Ectodermal cell (in vitro differentiated cells): ENCODE results near the gene U2AF1L4.

ENCODE experiments used
- H3K27ac ChIP-seq: 2 replicates; pipeline ENCODE4 v1.7.0; 2013; ENCODE audit warnings: mild to moderate bottlenecking, low read depth, low read length; ENCODE audit not compliant: insufficient read depth, poor library complexity, severe bottlenecking
- H3K27me3 ChIP-seq: 2 replicates; pipeline ENCODE4 v1.7.0; 2013; ENCODE audit warnings: mild to moderate bottlenecking, low read length; ENCODE audit not compliant: insufficient read depth, control insufficient read depth, poor library complexity, severe bottlenecking
- H3K36me3 ChIP-seq: one replicate; pipeline ENCODE4 v1.7.0; 2013; ENCODE audit warnings: low read length; ENCODE audit not compliant: control insufficient read depth, insufficient read depth
- H3K4me1 ChIP-seq: one replicate; pipeline ENCODE4 v1.7.0; 2013; ENCODE audit warnings: low read length; ENCODE audit not compliant: control insufficient read depth, insufficient read depth
- H3K4me3 ChIP-seq: 2 replicates; pipeline ENCODE4 v1.7.0; 2013; ENCODE audit warnings: low read depth, low read length, control low read depth; ENCODE audit not compliant: insufficient read depth
- H3K9me3 ChIP-seq: 2 replicates; pipeline ENCODE4 v1.7.0; 2013; ENCODE audit warnings: mild to moderate bottlenecking, low read length, moderate library complexity; ENCODE audit not compliant: control insufficient read depth
- WGBS, 2 experiments: methylation state at CpG; one replicate each; pipeline ENCODE4 v1.1.7; 2013; ENCODE audit warnings: missing lambda C conversion rate in 2 of 2; 5-methylcytosine and 5-hydroxymethylcytosine counted together

Gene U2AF1L4

GRCh38 chr19:35780058-35780457 is 34.8 kb upstream of the U2AF1L4 start:
- H3K27me3 ChIP-seq, result peaks cover 7% of the 10 kb centered on the region
- H3K27ac ChIP-seq, result no peak overlapping the region
- H3K9me3 ChIP-seq, result no peaks in the 10 kb centered on the region
- H3K4me1 ChIP-seq, result peaks cover 21% of the 10 kb centered on the region
- WGBS, 2 experiments, result 91% methylated on average over 16 of the region's 16 CpGs
- H3K36me3 ChIP-seq, result no peaks in the 10 kb centered on the region
- no peak overlapping the region for H3K4me3 ChIP-seq

- WGBS, 2 experiments, result 93 to 94% methylated on average over 8 of the region's 8 CpGs
- Histone ChIP-seq H3K9me3 (no peaks in the 10 kb centered on the region), H3K27me3 (peaks cover 13% of the 10 kb centered on the region), H3K4me1 (peaks cover 29% of the 10 kb centered on the region), H3K27ac (no peak overlapping the region), H3K4me3 (no peak overlapping the region), H3K36me3 (no peaks in the 10 kb centered on the region)
Observed at GRCh38 chr19:35779033-35779432, 33.8 kb upstream of the U2AF1L4 start.

- 92 to 93% methylated on average over 7 of the region's 7 CpGs for WGBS, 2 experiments
- Histone ChIP-seq H3K36me3 (no peaks in the 10 kb centered on the region), H3K27me3 (peaks cover 14% of the 10 kb centered on the region), H3K4me3 (no peak overlapping the region), H3K27ac (no peak overlapping the region), H3K9me3 (no peaks in the 10 kb centered on the region), H3K4me1 (peaks cover 26% of the 10 kb centered on the region)
Observed at GRCh38 chr19:35777961-35778360, 32.7 kb upstream of the U2AF1L4 start.

GRCh38 chr19:35777086-35777841 is 32.0 kb upstream of the U2AF1L4 start:
- 25 to 27% methylated on average over 19 of the region's 19 CpGs for WGBS, 2 experiments
- Histone ChIP-seq H3K27me3 (peaks cover 14% of the 10 kb centered on the region), H3K9me3 (no peaks in the 10 kb centered on the region), H3K27ac (no peak overlapping the region), H3K36me3 (no peaks in the 10 kb centered on the region), H3K4me3 (no peak overlapping the region), H3K4me1 (peaks cover 26% of the 10 kb centered on the region)

- WGBS, 2 experiments, result 40 to 44% methylated on average over 12 to 13 of the region's 13 CpGs
- H3K36me3 ChIP-seq, result no peaks in the 10 kb centered on the region
- peaks cover 26% of the 10 kb centered on the region for H3K4me1 ChIP-seq
- H3K9me3 ChIP-seq, result no peaks in the 10 kb centered on the region
- H3K4me3 ChIP-seq, result peak overlapping the region; percentile 62
- peaks cover 14% of the 10 kb centered on the region for H3K27me3 ChIP-seq
- H3K27ac ChIP-seq, result no peak overlapping the region
Observed at GRCh38 chr19:35776102-35776788, 31.0 kb upstream of the U2AF1L4 start.

- Histone ChIP-seq H3K4me3 (peak within 1 kb of the TSS; percentile 62), H3K9me3 (no peaks in the 10 kb centered on the region), H3K27ac (no peak within 1 kb of the TSS), H3K36me3 (no peaks in the 10 kb centered on the region), H3K4me1 (peaks cover 26% of the 10 kb centered on the region), H3K27me3 (peaks cover 14% of the 10 kb centered on the region)
- WGBS, 2 experiments, result 0% methylated on average over 82 of the region's 82 CpGs
Observed at GRCh38 chr19:35775298-35776101, 30.3 kb upstream of the U2AF1L4 start, which contains the start of gene ARHGAP33. Gene ARHGAP33 (plus strand): TSS chr19:35775564. CDS start chr19:35775659, 95 bp downstream.

- Histone ChIP-seq H3K9me3 (no peaks in the 10 kb centered on the region), H3K27me3 (peaks cover 14% of the 10 kb centered on the region), H3K27ac (no peak overlapping the region), H3K4me3 (peak overlapping the region; percentile 8), H3K36me3 (no peaks in the 10 kb centered on the region), H3K4me1 (peaks cover 26% of the 10 kb centered on the region)
- WGBS, 2 experiments, result 30 to 34% methylated on average over 9 of the region's 9 CpGs
Observed at GRCh38 chr19:35775046-35775297, 29.8 kb upstream of the U2AF1L4 start.

GRCh38 chr19:35774274-35775045 is 29.2 kb upstream of the U2AF1L4 start:
- Histone ChIP-seq H3K27ac (no peak overlapping the region), H3K4me1 (peaks cover 26% of the 10 kb centered on the region)
- WGBS, 2 experiments, result 63 to 64% methylated on average over 16 of the region's 16 CpGs

GRCh38 chr19:35773020-35773806 is 28.0 kb upstream of the U2AF1L4 start:
- Histone ChIP-seq H3K27ac (no peak overlapping the region), H3K9me3 (no peaks in the 10 kb centered on the region), H3K4me3 (no peak overlapping the region), H3K36me3 (no peaks in the 10 kb centered on the region), H3K27me3 (peaks cover 14% of the 10 kb centered on the region), H3K4me1 (peaks cover 26% of the 10 kb centered on the region)
- 84 to 85% methylated on average over 9 of the region's 9 CpGs for WGBS, 2 experiments

More at GRCh38 chr19:35774274-35775045, 29.2 kb upstream of the U2AF1L4 start:
- Histone ChIP-seq H3K9me3 (no peaks in the 10 kb centered on the region), H3K27me3 (peaks cover 14% of the 10 kb centered on the region), H3K4me3 (peak overlapping the region; percentile 8), H3K36me3 (no peaks in the 10 kb centered on the region)
